Suppressor macrophage (primary cell): ENCODE results near the gene NAV2.
"Not testable (repeated sequence)": the region's sequence is repeated elsewhere in the genome, so short reads cannot be mapped to it uniquely, and the experiment has no call there.

Experiments
- DNase-seq, 4 experiments: peaks; one replicate each; pipeline ENCODE4 v3.0.0-alpha.2; 2020 to 2022

Gene NAV2

GRCh38 chr11:19869466-19869865, 156.8 kb downstream of the NAV2 start:
- DNase-seq, result no peak

GRCh38 chr11:19869946-19870589, 157.4 kb downstream of the NAV2 start:
- no peak for DNase-seq

DNA sequence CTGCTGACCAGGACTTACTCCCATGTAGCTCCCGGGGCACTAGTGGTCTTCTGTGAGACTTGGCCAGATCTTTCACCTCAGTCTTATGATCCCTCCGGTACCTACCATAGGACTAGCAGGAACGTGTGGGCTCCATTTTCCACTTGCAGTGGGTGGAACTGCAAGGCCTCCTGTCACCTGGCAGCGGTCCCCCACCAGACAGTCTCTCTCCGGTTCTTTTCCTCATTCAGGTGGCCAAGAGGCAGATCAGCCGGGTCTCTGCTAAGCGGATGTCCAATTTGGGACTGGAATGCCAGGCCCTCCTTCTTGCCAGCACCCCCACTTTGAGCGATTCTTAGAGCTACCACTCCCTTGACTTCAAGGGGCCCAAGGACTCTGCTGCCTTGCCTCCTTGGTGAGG, 158.9 kb downstream of the NAV2 start:
- no peak for DNase-seq

- no peak for DNase-seq
Measured at GRCh38 chr11:19872512-19873145, 160.0 kb downstream of the NAV2 start.

GRCh38 chr11:19873730-19874129, 161.1 kb downstream of the NAV2 start:
- DNase-seq, result no peak

- DNase-seq, result no peak
Measured at GRCh38 chr11:19874266-19874665, 161.6 kb downstream of the NAV2 start.

DNA sequence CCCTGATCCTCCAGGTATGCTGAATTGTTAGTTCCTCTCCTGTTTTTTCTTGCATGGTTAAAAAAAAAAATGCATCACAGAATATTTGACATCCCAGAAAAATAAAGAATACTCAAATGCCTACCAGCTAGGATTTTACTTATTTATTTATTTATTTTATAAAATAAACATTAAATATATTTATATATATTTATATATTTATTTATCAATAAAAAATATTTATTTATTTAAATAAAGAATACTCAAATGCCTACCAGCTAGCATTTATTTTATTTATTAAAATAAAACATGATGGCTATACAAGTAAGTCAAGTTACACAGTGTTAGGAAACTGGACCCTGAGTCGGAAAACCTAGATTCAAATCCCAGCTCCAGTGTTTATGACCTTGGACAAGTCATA, 164.1 kb downstream of the NAV2 start:
- no peak for DNase-seq

- no peak for DNase-seq
Measured at GRCh38 chr11:19878520-19878919, 165.9 kb downstream of the NAV2 start.

- no peak for DNase-seq
Measured at GRCh38 chr11:19879307-19880087, 166.9 kb downstream of the NAV2 start.

- no peak for DNase-seq
Measured at GRCh38 chr11:19880088-19880345, 167.4 kb downstream of the NAV2 start.

DNA sequence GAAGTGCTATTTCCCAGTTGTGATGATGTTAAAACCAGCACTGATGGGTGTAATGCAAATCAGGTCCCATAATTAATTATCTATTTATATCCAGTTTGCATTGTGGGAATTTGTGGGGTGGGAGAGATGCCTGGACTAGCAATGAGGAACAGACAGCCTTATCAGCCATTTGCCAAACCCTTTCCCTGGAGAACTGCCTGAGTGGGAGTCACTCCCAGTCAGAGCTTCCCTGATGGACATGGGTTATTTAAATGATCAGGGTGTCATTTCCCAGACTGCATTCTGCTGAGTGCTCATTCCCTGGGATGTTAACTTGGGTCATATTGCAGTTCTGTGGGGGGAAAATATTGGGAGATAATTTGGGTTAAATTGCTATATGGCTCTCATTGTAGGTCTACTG, 168.5 kb downstream of the NAV2 start:
- DNase-seq, result no peak

DNA sequence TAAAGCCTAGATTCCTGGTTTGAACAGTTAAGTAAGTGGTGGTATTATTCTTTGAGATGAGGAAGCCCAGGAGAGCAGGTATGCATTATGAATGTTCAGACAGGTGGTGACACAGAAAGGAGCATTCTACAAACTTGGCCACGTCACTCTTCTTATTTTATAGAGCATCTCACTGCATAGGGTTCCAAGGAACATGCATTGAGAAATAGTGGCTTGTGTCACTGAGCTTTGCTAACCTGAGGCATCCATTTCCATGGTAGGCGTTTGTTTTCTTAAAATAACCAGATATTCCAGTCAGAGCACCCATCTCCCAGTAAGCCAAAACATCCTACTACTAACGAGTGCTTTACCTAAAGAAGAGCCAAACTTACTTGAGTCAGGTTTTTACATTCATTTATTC, 169.7 kb downstream of the NAV2 start:
- DNase-seq, result no peak

DNA sequence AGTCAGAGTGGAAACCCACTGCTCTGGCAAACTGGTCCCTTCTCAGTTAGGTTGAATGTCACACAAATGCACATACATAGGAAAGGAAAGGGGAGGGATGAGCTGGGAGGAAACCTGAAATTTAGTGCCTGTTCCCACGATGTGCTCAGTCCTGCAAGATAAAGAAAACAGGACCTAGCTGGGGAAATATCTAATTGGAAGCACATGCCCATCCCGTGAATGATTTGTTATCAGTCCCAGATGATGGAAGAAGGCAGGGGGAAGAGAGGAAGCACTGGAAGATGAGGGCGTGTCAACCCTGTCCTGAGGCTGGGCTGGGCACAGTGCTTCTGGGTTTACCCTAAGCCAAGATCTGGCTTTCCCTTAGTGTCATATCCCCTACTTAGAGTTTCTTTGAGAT, 173.9 kb downstream of the NAV2 start:
- no peak for DNase-seq

GRCh38 chr11:19887842-19888241, 175.2 kb downstream of the NAV2 start:
- no peak for DNase-seq

- DNase-seq, result no peak
Measured at GRCh38 chr11:19889531-19889930, 176.9 kb downstream of the NAV2 start.

DNA sequence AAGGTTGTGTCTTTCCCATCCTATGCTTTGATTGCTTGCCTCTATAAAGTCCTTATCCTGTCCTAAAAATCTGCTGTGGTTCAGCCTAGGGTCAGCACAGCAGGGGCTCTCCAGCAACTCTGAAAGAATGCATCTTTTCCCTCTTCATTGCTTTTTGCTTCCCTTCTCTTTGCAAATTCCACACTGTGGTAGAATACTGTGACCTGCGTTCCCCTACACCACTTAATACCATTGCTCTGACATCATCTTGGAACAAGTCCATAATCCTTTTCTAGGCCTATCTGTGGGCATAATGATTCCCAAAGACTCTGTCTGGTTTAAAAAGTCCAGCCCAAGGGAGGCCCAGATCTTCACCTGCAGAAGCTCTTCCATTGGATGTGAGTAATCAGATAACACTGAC, 177.7 kb downstream of the NAV2 start:
- DNase-seq, result no peak

GRCh38 chr11:19891022-19891421, 178.4 kb downstream of the NAV2 start:
- no peak for DNase-seq

- no peak for DNase-seq
Measured at GRCh38 chr11:19892387-19892786, 179.8 kb downstream of the NAV2 start.

GRCh38 chr11:19892876-19893275, 180.2 kb downstream of the NAV2 start:
- DNase-seq, result no peak

DNA sequence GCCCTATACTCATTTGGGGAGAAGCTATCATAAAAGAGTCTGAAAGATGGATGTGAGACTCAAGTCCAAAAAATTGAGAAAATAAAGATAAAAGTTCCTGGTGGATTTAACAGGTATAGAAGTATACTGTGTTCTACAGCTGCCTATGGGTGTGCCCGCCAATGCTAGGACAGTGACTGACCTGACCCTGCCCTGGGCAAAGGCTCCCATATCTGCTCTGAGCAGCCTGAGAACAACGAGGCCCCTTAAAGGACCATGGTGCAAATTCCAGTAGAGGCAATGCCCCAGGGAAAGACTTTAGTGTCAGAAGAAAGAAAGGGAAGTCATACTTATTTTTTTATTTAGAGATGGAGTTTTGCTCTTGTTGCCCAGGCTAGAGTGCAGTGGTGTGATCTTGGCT, 181.8 kb downstream of the NAV2 start:
- no peak for DNase-seq

- DNase-seq, result not testable (repeated sequence)
Measured at GRCh38 chr11:19895037-19895436, 182.4 kb downstream of the NAV2 start.

GRCh38 chr11:19895776-19896175, 183.1 kb downstream of the NAV2 start:
- DNase-seq, result no peak

GRCh38 chr11:19903620-19904069, 191.0 kb downstream of the NAV2 start:
- DNase-seq, result peak; percentile 70 to 81 (median 76)

- DNase-seq, result peak in 3 of 4 experiments; percentile 5 to 48 (median 26)
Measured at GRCh38 chr11:19905280-19905853, 192.7 kb downstream of the NAV2 start.
